HG03439 (cell line): Measurements from ENCODE around the gene ZNF672.
"Not testable (repeated sequence)": the region's sequence is repeated elsewhere in the genome, so short reads cannot be mapped to it uniquely, and the experiment has no call there.

Experiments
- ATAC-seq: cut with Tn5 transposase; IDR thresholded peaks from one replicate; pipeline ENCODE4 v1.9.1; 2021; ENCODE audit warnings: mild to moderate bottlenecking, moderate library complexity; ENCODE audit not compliant: unreplicated experiment

The ZNF672 gene

DNA sequence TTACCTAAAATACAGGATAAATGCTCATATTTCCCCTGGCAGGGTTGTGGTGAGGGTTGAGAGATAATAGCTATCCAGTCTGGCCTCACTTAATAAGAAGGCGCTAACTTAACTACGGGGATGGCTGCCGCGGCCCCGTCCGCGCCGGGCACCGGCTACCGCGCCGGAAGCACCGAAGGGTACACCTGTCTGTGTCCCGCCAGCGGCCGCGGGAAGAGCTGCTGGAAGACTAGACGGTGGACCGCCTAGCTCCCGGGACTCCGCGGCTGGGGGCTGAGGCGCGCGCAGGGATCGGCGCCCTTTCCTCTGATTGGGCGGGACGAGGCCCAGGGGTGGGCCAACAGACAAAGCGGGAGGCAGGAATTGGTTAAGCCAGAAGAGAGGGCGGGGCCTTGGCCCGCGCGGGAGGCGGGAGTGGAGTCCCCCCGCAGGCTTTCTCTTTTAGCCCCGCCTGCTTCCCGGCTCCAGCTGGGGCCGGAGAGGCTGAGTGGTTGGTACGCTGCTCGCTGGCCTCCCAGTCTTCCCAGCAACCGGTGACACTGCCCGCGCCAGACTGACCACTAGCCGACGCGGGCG, at the start of gene ZNF672:
ZNF672 (plus strand) TSS at position 444 of the 576 bp plus-strand sequence. CDS start 9,051 bp downstream, outside the sequence.
- ATAC-seq, result peak; percentile 84

GRCh38 chr1:248788327-248788726, 49.7 kb upstream of the ZNF672 start:
- ATAC-seq, result no peak

DNA sequence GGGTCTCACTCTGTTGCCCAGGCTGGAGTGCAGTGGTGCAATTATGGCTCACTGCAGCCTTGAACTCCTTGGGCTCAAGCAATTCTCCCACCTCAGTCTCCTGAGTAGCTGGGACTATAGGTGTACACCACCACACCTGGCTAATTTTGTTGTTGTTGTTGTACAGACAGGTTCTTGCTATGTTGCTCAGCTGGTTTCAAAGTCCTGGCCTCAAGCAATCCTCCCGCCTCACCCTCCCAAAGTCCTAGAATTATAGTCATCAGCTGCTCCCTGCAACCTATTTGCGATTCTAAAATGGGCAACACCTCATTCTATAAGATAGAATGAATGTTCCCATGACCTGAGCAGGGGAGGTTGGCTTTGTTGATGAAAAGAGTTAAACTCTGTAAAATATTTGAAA, 48.7 kb upstream of the ZNF672 start:
- not testable (repeated sequence) for ATAC-seq

- ATAC-seq, result no peak
Observed at GRCh38 chr1:248790456-248790855, 47.6 kb upstream of the ZNF672 start.

DNA sequence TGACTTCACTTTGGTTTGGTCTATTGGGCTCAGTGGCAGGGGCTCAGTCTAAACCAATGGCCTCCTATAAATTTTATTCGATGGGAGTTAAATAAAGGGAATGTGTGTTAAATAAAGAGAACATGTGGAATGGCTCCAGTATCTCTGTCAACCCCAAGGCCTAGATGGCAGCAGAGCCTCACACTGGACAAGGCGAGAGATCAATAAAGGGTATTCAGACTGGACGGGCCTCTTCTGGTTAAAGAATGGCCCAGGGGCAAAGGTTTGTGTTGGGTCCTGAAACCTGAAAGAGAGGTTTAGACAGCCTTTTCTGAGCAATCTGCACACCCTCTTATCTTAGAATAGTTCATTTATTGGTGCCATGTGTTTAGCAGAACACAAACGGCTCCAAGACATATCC, 47.0 kb upstream of the ZNF672 start:
- no peak for ATAC-seq

DNA sequence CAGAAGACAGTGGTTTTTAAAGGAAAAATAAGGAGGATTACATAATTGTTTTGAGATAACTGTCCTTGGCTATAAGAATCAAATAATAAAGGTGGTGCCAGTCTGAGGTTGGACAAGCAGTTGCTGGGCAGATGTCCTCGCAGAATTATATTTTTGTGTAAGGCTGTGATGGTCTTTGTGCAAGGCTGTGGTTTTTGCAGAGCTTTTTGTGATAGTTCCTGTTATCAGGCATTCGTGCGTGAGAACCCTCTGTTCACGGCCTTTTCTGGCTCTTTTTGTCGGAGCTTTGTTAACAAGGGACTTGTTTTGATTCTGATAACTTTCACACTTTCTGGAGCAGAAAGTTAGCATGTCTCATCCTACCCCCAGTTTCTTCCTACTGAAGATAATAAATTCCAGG, 45.7 kb upstream of the ZNF672 start:
- no peak for ATAC-seq

GRCh38 chr1:248793592-248793991, 44.4 kb upstream of the ZNF672 start:
- ATAC-seq, result peak; percentile 98

- ATAC-seq, result not testable (repeated sequence)
Observed at GRCh38 chr1:248794663-248795062, 43.4 kb upstream of the ZNF672 start.

DNA sequence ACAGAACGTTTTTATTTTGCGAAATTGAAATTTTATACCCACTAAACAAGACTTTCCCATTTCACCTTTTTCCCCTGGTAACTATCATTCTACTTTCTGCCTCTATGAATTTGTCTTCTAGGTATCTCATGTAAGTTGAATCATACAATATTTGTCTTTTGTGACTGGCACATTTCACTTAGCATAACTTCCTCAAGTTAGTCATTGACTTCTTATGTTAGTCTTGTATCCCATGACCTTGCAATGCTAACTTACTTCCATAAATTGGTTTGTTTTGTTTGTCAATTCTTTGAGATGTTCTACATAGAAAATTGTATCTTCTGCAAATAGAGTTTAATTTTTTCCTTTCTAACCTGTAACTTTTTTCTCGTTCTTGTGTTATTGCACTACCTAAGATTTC, 39.2 kb upstream of the ZNF672 start:
- ATAC-seq, result no peak

- ATAC-seq, result no peak
Observed at GRCh38 chr1:248800459-248800858, 37.6 kb upstream of the ZNF672 start.

DNA sequence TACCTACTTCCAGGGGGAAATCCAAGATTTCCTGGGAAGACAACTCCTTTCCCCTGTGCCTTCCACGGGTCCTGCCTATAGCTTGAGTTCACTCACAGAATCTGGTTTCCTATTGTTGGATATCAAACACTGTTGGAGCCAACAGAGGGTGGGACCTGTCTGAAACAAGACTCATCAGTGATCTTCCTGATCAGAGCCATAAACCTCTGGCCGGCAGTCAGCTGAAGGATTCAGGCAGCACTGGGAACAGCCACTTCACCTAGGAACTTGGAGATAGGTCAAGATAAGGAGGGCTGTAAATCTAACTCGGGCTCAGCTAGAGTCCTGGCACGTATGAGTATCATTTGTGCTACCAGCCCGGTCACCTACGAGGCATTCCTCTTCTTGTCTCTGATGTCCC, 35.6 kb upstream of the ZNF672 start:
- ATAC-seq, result no peak

GRCh38 chr1:248803501-248803900, 34.5 kb upstream of the ZNF672 start:
- ATAC-seq, result not testable (repeated sequence)

DNA sequence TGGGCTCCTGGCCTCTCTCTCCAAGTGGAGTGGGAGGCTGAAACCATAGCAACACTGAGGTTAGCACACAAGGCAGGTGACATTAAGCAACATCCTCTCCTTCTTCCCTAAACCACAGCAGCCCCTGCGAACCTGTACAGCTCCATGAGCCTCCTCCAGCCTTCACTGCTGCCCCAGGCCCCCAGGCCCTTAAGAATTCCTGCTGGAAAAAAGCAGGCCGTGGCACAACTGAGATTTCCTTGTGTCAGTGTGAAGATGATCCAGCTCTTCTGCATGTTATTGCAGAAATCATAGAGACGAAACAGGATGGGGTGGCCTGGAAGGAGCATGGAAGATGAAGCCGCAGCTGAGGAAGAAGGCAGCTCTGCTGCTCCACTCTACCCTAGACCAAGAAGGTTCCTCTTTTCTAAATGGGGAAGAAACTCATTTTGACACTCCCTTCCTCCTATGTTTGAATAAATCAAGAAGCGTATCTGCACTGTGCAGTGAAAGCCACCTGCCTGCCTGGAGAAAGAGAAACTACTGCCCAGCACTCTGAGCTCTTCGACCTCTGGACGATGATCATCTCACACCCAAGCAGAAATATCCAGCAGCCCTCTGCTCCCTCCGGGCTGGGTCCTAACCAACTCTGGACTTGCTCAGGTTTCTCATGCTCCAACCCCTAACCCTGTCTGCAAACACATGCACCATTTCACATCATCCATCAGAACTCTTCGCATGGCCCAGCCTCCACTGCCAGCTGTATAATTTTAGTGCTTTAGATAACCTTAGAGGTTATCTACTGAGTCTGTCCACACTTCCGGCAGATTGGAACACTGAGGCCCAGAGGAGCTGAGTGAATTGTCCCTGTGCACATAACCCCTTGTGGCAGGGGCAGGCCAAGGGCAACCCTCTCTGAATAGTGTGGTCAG, 33.0 kb upstream of the ZNF672 start:
- ATAC-seq, result peak; percentile 70

- ATAC-seq, result no peak
Observed at GRCh38 chr1:248805876-248806275, 32.1 kb upstream of the ZNF672 start.

DNA sequence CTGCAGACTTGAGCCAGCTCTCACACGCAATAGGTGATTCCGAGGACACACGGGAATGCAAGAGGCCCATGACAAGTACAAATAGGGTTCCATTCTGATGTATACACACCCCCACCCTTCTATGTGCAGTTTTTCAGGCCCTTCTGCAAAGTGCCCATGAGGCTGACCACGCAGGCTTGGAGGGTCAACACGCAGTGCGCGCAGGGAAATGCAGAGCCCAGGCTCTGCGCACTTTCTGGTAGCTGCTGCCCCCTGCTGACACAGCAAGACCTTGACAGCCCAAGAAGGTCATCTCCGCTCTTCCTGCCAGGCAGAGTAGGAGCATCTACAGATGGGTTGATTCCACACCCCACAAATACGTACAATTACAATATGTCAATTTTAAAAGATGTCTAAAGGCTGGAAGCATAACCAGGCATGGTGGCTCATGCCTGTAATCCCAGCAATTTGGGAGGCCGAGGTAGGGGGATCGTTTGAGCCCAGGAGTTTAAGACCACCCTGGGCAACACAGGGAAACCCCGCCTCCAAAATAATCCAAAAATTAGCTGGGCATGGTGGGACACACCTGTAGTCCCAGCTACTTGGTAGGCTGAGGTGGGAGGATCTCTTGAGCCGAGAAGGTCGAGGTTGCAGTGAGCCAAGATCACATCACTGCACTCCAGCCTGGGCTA, 30.8 kb upstream of the ZNF672 start:
- peak; percentile 66 for ATAC-seq

- no peak for ATAC-seq
Observed at GRCh38 chr1:248808876-248809275, 29.1 kb upstream of the ZNF672 start.

- ATAC-seq, result no peak
Observed at GRCh38 chr1:248810000-248810726, 27.9 kb upstream of the ZNF672 start.

GRCh38 chr1:248810727-248811513, 27.1 kb upstream of the ZNF672 start:
- no peak for ATAC-seq

GRCh38 chr1:248811514-248812490, 26.2 kb upstream of the ZNF672 start:
- ATAC-seq, result no peak
